ENCODE measurements around the gene KIT.

DNA sequence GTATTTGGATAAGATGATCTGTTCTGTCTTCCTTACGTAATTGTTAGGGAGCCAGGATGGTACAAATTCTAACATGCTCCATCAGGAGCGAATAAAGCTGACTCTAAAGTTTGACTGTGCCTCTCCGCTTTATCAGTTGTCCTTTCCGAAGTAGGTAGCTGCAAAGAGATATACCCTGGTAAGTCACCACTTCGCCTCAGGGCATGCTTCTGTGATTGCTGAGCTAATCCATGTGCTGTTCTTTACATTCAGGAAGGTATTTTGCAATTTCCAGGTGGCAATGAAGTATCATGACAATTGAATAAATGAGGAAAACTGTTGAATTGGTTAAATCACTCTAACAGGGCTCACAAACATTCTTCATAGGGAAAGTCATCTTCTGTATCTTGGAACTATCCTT lies 38.9 kb downstream of the KIT start:
- TF ChIP-seq POLR2AphosphoS5 (IDR thresholded peaks at IDR 0.05; ENCODE audit: insufficient read depth, low read depth, low read length) (no peak), EZH2 (IDR thresholded peaks at IDR 0.05; ENCODE audit: borderline replicate concordance, low read depth, low read length, severe bottlenecking) (no peak)
